Ishikawa (cell line): Measurements from ENCODE around the gene TIPARP.

Experiments used
- CEBPB ChIP-seq: IDR thresholded peaks from 2 replicates; pipeline ENCODE4 v1.6.1; 2012
- EP300 ChIP-seq: IDR thresholded peaks from 2 replicates; pipeline ENCODE4 v1.6.1; 2012; ENCODE audit warnings: borderline replicate concordance
- FOXM1 ChIP-seq: IDR thresholded peaks from 2 replicates; pipeline ENCODE4 v1.6.1; 2012; ENCODE audit warnings: low read depth, borderline replicate concordance
- RAD21 ChIP-seq: IDR thresholded peaks from 2 replicates; pipeline ENCODE4 v1.6.1; 2012; ENCODE audit warnings: low read depth
- TAF1 ChIP-seq: IDR thresholded peaks from 2 replicates; pipeline ENCODE4 v1.6.1; 2012; ENCODE audit warnings: low read depth, mild to moderate bottlenecking
- TEAD4 ChIP-seq: IDR thresholded peaks from 2 replicates; pipeline ENCODE4 v1.6.1; 2012
- ZBTB7A ChIP-seq: IDR thresholded peaks from 2 replicates; pipeline ENCODE4 v1.6.1; 2012; ENCODE audit warnings: low read depth
- TF ChIP-seq, protein P1 (sequence below): IDR thresholded peaks from 2 replicates; pipeline ENCODE4 v1.6.1; 2012
- TF ChIP-seq, protein P2 (sequence below): IDR thresholded peaks from 2 replicates; pipeline ENCODE4 v1.6.1; 2012; ENCODE audit warnings: low read depth, mild to moderate bottlenecking

DNA sequence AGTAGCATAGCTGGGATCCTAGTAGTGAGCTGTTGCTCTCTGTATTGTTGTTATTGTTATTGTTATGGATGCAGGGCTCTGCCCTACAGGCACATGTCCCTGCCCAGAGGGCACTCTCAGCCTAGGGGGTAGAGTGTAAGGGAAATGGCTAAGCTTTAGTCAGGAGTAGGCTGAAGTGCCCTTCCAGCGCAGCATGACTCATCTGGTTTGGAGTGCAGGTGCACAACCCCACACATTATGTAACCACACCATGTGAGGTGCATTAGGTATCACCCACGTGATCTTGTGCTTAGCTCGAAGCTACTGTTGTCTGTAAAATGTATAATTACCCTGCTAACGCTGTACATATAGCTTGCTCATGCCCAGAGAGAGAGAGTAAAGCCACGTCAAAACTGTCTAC, 48.3 kb upstream of the TIPARP start:
- no peak for TF ChIP-seq EP300
- TF ChIP-seq, protein P1, sequence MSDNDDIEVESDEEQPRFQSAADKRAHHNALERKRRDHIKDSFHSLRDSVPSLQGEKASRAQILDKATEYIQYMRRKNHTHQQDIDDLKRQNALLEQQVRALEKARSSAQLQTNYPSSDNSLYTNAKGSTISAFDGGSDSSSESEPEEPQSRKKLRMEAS = peak; percentile 81
- TF ChIP-seq CEBPB = peak; percentile 58; the same call in 1 of the 2 replicates
- no peak for TF ChIP-seq TAF1
- TF ChIP-seq, protein P2, sequence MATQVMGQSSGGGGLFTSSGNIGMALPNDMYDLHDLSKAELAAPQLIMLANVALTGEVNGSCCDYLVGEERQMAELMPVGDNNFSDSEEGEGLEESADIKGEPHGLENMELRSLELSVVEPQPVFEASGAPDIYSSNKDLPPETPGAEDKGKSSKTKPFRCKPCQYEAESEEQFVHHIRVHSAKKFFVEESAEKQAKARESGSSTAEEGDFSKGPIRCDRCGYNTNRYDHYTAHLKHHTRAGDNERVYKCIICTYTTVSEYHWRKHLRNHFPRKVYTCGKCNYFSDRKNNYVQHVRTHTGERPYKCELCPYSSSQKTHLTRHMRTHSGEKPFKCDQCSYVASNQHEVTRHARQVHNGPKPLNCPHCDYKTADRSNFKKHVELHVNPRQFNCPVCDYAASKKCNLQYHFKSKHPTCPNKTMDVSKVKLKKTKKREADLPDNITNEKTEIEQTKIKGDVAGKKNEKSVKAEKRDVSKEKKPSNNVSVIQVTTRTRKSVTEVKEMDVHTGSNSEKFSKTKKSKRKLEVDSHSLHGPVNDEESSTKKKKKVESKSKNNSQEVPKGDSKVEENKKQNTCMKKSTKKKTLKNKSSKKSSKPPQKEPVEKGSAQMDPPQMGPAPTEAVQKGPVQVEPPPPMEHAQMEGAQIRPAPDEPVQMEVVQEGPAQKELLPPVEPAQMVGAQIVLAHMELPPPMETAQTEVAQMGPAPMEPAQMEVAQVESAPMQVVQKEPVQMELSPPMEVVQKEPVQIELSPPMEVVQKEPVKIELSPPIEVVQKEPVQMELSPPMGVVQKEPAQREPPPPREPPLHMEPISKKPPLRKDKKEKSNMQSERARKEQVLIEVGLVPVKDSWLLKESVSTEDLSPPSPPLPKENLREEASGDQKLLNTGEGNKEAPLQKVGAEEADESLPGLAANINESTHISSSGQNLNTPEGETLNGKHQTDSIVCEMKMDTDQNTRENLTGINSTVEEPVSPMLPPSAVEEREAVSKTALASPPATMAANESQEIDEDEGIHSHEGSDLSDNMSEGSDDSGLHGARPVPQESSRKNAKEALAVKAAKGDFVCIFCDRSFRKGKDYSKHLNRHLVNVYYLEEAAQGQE = no peak
- TF ChIP-seq RAD21 = no peak
- no peak for TF ChIP-seq FOXM1
- TF ChIP-seq ZBTB7A = no peak
- TF ChIP-seq TEAD4 = no peak
